ENCODE data around the gene TMEM123.

Gene TMEM123

GRCh38 chr11:102485095-102485722 is 32.6 kb upstream of the TMEM123 start:
- H3K36me3 ChIP-seq (ENCODE audit: insufficient read depth, low read length): no peaks in the 10 kb centered on the region
- no peaks in the 10 kb centered on the region for H3K4me1 ChIP-seq (ENCODE audit: insufficient read depth, low read length)
- H3K9ac ChIP-seq (ENCODE audit: low read depth, low read length): no peak overlapping the region
- H3K9me3 ChIP-seq (ENCODE audit: control insufficient read depth, insufficient read depth, low read length): no peaks in the 10 kb centered on the region

GRCh38 chr11:102482433-102482832 is 29.9 kb upstream of the TMEM123 start:
- no peaks in the 10 kb centered on the region for H3K9me3 ChIP-seq (ENCODE audit: control insufficient read depth, insufficient read depth, low read length)
- peaks cover 4% of the 10 kb centered on the region; the same call in 1 of the 2 replicates for H3K4me1 ChIP-seq (ENCODE audit: insufficient read depth, low read length)
- no peak overlapping the region for H3K9ac ChIP-seq (ENCODE audit: low read depth, low read length)
- no peaks in the 10 kb centered on the region for H3K36me3 ChIP-seq (ENCODE audit: insufficient read depth, low read length)

- no peak overlapping the region for H3K9ac ChIP-seq (ENCODE audit: low read depth, low read length)
- no peaks in the 10 kb centered on the region for H3K9me3 ChIP-seq (ENCODE audit: control insufficient read depth, insufficient read depth, low read length)
- peaks cover 8% of the 10 kb centered on the region; the same call in 1 of the 2 replicates for H3K4me1 ChIP-seq (ENCODE audit: insufficient read depth, low read length)
- no peaks in the 10 kb centered on the region for H3K36me3 ChIP-seq (ENCODE audit: insufficient read depth, low read length)
Measured at GRCh38 chr11:102479733-102480132, 27.2 kb upstream of the TMEM123 start.

GRCh38 chr11:102478673-102479299 is 26.2 kb upstream of the TMEM123 start:
- peaks cover 8% of the 10 kb centered on the region; the same call in 1 of the 2 replicates for H3K4me1 ChIP-seq (ENCODE audit: insufficient read depth, low read length)
- H3K36me3 ChIP-seq (ENCODE audit: insufficient read depth, low read length): no peaks in the 10 kb centered on the region
- no peak overlapping the region for H3K9ac ChIP-seq (ENCODE audit: low read depth, low read length)
- no peaks in the 10 kb centered on the region for H3K9me3 ChIP-seq (ENCODE audit: control insufficient read depth, insufficient read depth, low read length)

GRCh38 chr11:102476812-102477211 is 24.2 kb upstream of the TMEM123 start:
- Histone ChIP-seq H3K9me3 (ENCODE audit: control insufficient read depth, insufficient read depth, low read length) (no peaks in the 10 kb centered on the region), H3K36me3 (ENCODE audit: insufficient read depth, low read length) (no peaks in the 10 kb centered on the region), H3K9ac (ENCODE audit: low read depth, low read length) (no peak overlapping the region), H3K4me1 (ENCODE audit: insufficient read depth, low read length) (peaks cover 8% of the 10 kb centered on the region; the same call in 1 of the 2 replicates)

DNA sequence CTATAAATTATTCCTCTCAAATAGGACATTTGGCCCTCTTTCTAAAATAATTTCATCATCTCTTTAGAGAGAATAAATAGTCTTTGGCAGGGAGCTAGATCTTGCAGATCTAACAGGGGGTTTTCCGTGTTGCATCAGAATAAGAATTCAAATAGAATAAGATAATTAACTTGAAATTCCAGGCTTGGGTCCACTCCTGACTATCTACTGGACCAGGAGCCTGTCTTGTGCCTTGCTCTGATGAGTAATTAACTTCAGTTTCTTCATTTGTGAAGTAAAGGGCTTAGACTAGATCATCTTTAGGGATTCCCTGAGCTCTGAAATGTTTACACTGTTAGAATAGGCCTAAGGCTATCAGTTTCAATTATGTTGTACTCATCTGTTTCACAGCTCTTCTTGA is 23.5 kb upstream of the TMEM123 start:
- H3K4me1 ChIP-seq (ENCODE audit: insufficient read depth, low read length): peaks cover 8% of the 10 kb centered on the region; the same call in 1 of the 2 replicates
- no peaks in the 10 kb centered on the region for H3K36me3 ChIP-seq (ENCODE audit: insufficient read depth, low read length)
- H3K9ac ChIP-seq (ENCODE audit: low read depth, low read length): no peak overlapping the region
- H3K9me3 ChIP-seq (ENCODE audit: control insufficient read depth, insufficient read depth, low read length): no peaks in the 10 kb centered on the region

- Histone ChIP-seq H3K36me3 (ENCODE audit: insufficient read depth, low read length) (no peaks in the 10 kb centered on the region), H3K9me3 (ENCODE audit: control insufficient read depth, insufficient read depth, low read length) (no peaks in the 10 kb centered on the region), H3K9ac (ENCODE audit: low read depth, low read length) (no peak overlapping the region), H3K4me1 (ENCODE audit: insufficient read depth, low read length) (peaks cover 5% of the 10 kb centered on the region; the same call in 1 of the 2 replicates)
Measured at GRCh38 chr11:102473543-102473942, 21.0 kb upstream of the TMEM123 start.

GRCh38 chr11:102472127-102472526 is 19.6 kb upstream of the TMEM123 start:
- Histone ChIP-seq H3K9me3 (ENCODE audit: control insufficient read depth, insufficient read depth, low read length) (no peaks in the 10 kb centered on the region), H3K4me1 (ENCODE audit: insufficient read depth, low read length) (0 out of 2 replicates have a peak, but pooled peaks cover 3% of the 10 kb centered on the region), H3K36me3 (ENCODE audit: insufficient read depth, low read length) (no peaks in the 10 kb centered on the region), H3K9ac (ENCODE audit: low read depth, low read length) (no peak overlapping the region)

DNA sequence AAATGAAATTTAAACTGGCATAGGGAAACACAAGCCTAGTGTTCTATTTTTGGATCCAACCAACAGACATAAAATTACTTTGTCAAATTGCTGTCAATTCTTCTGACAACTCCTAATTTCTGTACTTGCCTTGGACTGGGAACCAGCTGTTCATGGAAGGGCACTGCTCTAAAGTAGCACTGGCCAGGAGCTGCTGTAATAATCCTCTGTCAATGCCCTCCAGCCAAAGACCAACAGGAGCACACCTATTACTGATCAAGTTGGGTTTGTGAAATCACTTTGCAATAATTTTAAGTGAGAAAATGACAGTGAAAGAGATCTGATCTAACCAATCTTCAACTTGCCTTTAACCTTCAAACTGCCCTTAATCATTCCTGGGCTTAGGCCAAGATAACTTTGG is 18.9 kb upstream of the TMEM123 start:
- Histone ChIP-seq H3K9ac (ENCODE audit: low read depth, low read length) (no peak overlapping the region), H3K4me1 (ENCODE audit: insufficient read depth, low read length) (no peaks in the 10 kb centered on the region), H3K36me3 (ENCODE audit: insufficient read depth, low read length) (no peaks in the 10 kb centered on the region), H3K9me3 (ENCODE audit: control insufficient read depth, insufficient read depth, low read length) (no peaks in the 10 kb centered on the region)

DNA sequence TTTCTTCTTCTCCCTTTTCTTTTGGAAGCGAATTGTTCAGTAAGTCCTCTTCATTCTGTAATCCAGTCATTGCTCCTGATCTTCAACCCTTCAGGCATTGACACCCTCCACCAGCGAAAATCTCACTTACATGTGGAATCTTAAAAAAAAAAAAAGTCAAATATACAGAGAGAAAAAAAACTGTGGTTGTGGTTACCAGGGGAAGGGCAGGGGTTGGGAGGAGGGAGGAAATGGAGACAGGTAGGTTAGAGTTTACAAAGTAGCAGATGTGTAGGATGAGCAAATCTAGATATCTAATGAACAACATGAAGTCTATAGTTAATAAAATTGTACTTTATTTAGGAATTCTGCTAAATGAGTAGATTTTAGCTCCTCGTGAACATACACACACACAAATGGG is 17.7 kb upstream of the TMEM123 start:
- Histone ChIP-seq H3K36me3 (ENCODE audit: insufficient read depth, low read length) (no peaks in the 10 kb centered on the region), H3K9me3 (ENCODE audit: control insufficient read depth, insufficient read depth, low read length) (no peaks in the 10 kb centered on the region), H3K9ac (ENCODE audit: low read depth, low read length) (no peak overlapping the region), H3K4me1 (ENCODE audit: insufficient read depth, low read length) (no peaks in the 10 kb centered on the region)

DNA sequence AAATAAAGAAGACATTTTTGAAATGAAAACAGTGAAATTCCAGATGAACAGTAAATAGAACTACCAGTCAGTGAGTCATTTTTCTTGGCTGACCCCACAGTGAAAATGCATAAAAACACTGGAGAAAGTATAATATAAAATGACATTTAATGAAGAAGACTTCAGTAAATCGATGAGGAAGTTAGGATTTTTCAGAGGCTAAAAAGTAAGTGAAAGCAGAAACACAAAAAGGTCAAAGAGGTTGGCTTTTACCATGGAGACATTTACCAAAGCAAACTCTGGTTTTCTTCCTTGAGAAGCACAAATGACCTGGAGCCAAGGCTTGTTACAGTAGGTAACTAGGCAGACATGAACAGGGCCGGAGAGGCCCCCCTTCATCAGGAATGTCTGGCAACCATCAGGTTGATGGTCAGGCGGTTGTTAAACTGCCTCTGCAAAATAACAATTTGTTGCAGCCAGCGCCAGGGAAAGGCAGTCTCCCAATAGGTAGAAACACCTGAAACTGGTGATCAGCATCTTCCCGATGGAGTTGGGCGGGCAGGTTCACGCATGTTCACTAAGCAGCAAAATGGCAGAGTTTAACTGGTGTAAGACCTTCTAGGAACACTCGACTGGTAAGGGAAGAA is 16.7 kb upstream of the TMEM123 start:
- no peak overlapping the region for H3K9ac ChIP-seq (ENCODE audit: low read depth, low read length)
- H3K4me1 ChIP-seq (ENCODE audit: insufficient read depth, low read length): no peaks in the 10 kb centered on the region
- H3K9me3 ChIP-seq (ENCODE audit: control insufficient read depth, insufficient read depth, low read length): no peaks in the 10 kb centered on the region
- H3K36me3 ChIP-seq (ENCODE audit: insufficient read depth, low read length): no peaks in the 10 kb centered on the region

- Histone ChIP-seq H3K9me3 (ENCODE audit: control insufficient read depth, insufficient read depth, low read length) (no peaks in the 10 kb centered on the region), H3K36me3 (ENCODE audit: insufficient read depth, low read length) (no peaks in the 10 kb centered on the region), H3K9ac (ENCODE audit: low read depth, low read length) (no peak overlapping the region), H3K4me1 (ENCODE audit: insufficient read depth, low read length) (no peaks in the 10 kb centered on the region)
Measured at GRCh38 chr11:102468616-102469195, 16.1 kb upstream of the TMEM123 start.

DNA sequence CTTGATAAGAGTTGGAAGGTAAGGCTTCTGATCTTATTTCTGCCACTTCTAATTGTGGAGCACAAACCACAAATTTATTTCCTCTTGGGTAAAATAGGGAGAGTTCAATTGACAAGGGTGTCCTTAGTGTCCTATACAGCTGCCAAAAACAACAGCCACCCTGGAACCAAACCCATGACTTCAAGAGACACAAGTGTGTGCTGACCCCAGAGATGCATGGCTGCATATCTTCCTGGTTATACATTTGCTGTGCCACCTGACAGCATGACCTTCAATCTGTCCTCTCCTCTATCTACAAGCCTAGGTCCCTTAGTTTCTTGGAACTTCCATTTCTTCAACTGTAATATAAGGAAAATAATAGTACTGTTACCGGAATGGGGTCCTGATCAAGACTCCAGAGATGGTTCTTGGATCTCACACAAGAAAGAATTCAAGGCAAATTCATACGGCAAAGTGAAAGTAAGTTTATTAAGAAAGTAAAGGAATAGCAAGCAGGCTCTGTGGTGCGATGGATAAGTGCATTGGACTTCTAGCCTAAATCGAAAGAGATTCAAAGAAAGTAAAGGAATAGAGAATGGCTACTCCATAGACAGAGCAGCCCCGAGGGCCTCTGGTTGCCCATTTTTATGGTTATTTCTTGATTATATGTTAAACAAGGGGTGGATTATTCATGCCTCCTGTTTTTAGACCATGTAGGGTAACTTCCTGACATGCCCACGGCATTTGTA is 15.5 kb upstream of the TMEM123 start:
- no peaks in the 10 kb centered on the region for H3K36me3 ChIP-seq (ENCODE audit: insufficient read depth, low read length)
- no peaks in the 10 kb centered on the region for H3K4me1 ChIP-seq (ENCODE audit: insufficient read depth, low read length)
- no peak overlapping the region for H3K9ac ChIP-seq (ENCODE audit: low read depth, low read length)
- H3K9me3 ChIP-seq (ENCODE audit: control insufficient read depth, insufficient read depth, low read length): no peaks in the 10 kb centered on the region

DNA sequence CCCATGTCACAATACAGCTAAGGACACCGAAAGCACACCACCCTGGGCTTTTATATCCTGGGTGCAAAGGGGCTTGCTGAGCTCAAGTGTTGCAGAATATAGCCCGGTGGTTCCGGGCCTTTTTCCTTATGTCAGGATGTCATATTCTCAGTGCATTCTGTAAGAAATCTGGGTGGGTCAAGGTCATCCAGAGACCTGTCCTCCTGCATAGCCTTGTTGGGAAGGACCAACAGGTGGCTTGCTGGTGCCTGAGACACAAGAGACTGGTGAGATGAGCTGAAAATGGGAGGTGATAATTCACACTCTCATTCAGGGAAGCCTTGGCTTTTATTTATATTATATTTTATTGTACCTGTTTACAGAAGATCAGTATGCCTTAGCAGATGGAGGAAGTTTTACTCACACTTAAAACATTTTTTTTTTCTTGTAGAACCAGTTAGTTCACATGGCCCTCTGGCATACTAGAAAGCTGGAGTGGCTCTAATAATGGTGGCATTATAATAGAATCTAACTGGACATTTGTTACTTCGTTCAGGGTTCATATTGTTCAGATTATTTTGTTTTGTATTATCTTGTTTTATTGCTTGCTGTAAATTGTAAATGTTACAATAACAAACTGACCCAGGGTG is 14.6 kb upstream of the TMEM123 start:
- H3K36me3 ChIP-seq (ENCODE audit: insufficient read depth, low read length): no peaks in the 10 kb centered on the region
- no peaks in the 10 kb centered on the region for H3K9me3 ChIP-seq (ENCODE audit: control insufficient read depth, insufficient read depth, low read length)
- H3K4me1 ChIP-seq (ENCODE audit: insufficient read depth, low read length): no peaks in the 10 kb centered on the region
- H3K9ac ChIP-seq (ENCODE audit: low read depth, low read length): no peak overlapping the region
